ENCODE measurements around the gene PODXL2. TPM values are rescaled to one million over a fixed set of nuclear protein-coding genes. Genes with fewer than 3 reads are reported as not detected.
A peak's percentile ranks its signal among the peaks of the same experiment; 100 is the strongest.

Gene PODXL2
- total and polyA plus RNA-seq, 2 of the 8 experiments (the other 6 are each of a cell fraction or from before 2014, with no cell fraction given), result 27.6 to 31.6 TPM

- Histone ChIP-seq H3K4me1 (replicated peaks in 1 of 4; ENCODE audit: control insufficient read depth in 3 of 4, insufficient read depth in 4 of 4, low read length in 3 of 4) (peaks cover 10 to 19% (median 14%) of the 10 kb centered on the region in 4 experiments), H2BK20ac (ENCODE audit: low read length) (no peak overlapping the region), H2BK5ac (ENCODE audit: low read depth, low read length) (no peak overlapping the region; the same call in 1 of the 2 replicates), H4K20me1 (replicated peaks in 1 of 2; ENCODE audit: control insufficient read depth in 1 of 2, insufficient read depth in 2 of 2, low read length in 2 of 2) (peaks cover 5 to 14% of the 10 kb centered on the region in 2 experiments), H3K27ac (ENCODE audit: low read depth, low read length) (no peak overlapping the region), H3K23ac (ENCODE audit: insufficient read length) (no peak overlapping the region), H3K27me3 (replicated peaks in 1 of 4; ENCODE audit: control insufficient read depth in 3 of 4, extremely low read depth in 1 of 4, insufficient read depth in 3 of 4, low read length in 3 of 4) (peaks cover 0 to 6% (median 1%) of the 10 kb centered on the region in 4 experiments; a peak in 1 of 7 replicates), H2BK15ac (ENCODE audit: low read length) (no peak overlapping the region), H3K56ac (replicated peaks; ENCODE audit: insufficient read length, low read depth, low read length) (no peak overlapping the region), H2BK12ac (ENCODE audit: low read depth, low read length) (peak overlapping the region; percentile 39; the same call in 1 of the 2 replicates), H3K79me2 (ENCODE audit: control insufficient read depth in 1 of 2, insufficient read depth in 2 of 2, low read length in 2 of 2) (peaks cover 0 to 20% of the 10 kb centered on the region in 2 experiments; a peak in 1 of 4 replicates), H2AFZ (ENCODE audit: low read length) (no peak overlapping the region), H3K4ac (replicated peaks; ENCODE audit: insufficient read length, low read depth, low read length) (no peak overlapping the region), H2BK120ac (replicated peaks; ENCODE audit: low read depth, low read length) (no peak overlapping the region), H3K4me2 (ENCODE audit: insufficient read depth in 1 of 2, low read depth in 2 of 2, low read length in 2 of 2) (peak overlapping the region; percentile 92 to 96), H3K9me3 (ENCODE audit: insufficient read depth in 2 of 2, low read depth in 1 of 2, low read length in 1 of 2) (no peaks in the 10 kb centered on the region), H3K9ac (replicated peaks in 1 of 4; ENCODE audit: extremely low read depth in 1 of 4, low read depth in 3 of 4, low read length in 3 of 4) (peak overlapping the region in 2 of 4 experiments; percentile 7 to 72; a peak in 4 of 7 replicates), H3K36me3 (ENCODE audit: control insufficient read depth in 2 of 4, insufficient read depth in 4 of 4, low read length in 3 of 4) (no peaks in the 10 kb centered on the region; a peak in 1 of 8 replicates), H3K14ac (ENCODE audit: insufficient read length) (no peak overlapping the region), H3K79me1 (ENCODE audit: low read depth, low read length) (peaks cover 9% of the 10 kb centered on the region), H4K91ac (replicated peaks; ENCODE audit: insufficient read length, low read length) (no peak overlapping the region), H3K23me2 (ENCODE audit: low read depth, low read length) (peaks cover 16% of the 10 kb centered on the region; the same call in 1 of the 2 replicates), H3K18ac (ENCODE audit: extremely low read depth, low read length) (no peak overlapping the region; the same call in 1 of the 2 replicates), H2AK5ac (ENCODE audit: low read depth, low read length) (no peak overlapping the region), H4K5ac (ENCODE audit: insufficient read length, low read depth, low read length) (no peak overlapping the region), H3K4me3 (ENCODE audit: extremely low read depth in 1 of 4, insufficient read depth in 2 of 4, low read depth in 3 of 4, low read length in 4 of 4) (peak overlapping the region; percentile 68 to 81 (median 75); a peak in 7 of 8 replicates), H4K8ac (ENCODE audit: extremely low read depth, insufficient read depth, low read length) (no peak overlapping the region; the same call in 1 of the 2 replicates)
- 69% methylated on average over 9 of the region's 12 CpGs; no CpG with 5 or more reads in 1 of the 2 experiments for WGBS, 2 experiments (ENCODE audit: extremely low coverage in 1 of 2, insufficient coverage in 1 of 2, insufficient read length in 1 of 2, insufficient replicate concordance in 2 of 2, low coverage in 1 of 2, low lambda C conversion rate in 2 of 2, missing lambda C conversion rate in 1 of 2)
- DNase-seq (ENCODE audit: low read depth in 1 of 2, low spot score in 2 of 2), result no peak
- FAIRE-seq, result no peak
- POLR2A ChIA-PET (ENCODE audit: partially characterized antibody), result interaction anchor here (1.1 to 5.5 kb wide), 3 partner anchors 10 to 33 kb away, joined by 7 to 48 read pairs (median 10); partner anchors contain the start of gene MCM2
- CTCF ChIA-PET (ENCODE audit: partially characterized antibody), result interaction anchor here (1.9 to 9.2 kb wide), 2 partner anchors 9 to 14 kb away, joined by 4 to 77 read pairs; no protein-coding TSS in a partner anchor
- TF ChIP-seq E2F6 (IDR thresholded peaks at IDR 0.05), result no peak
- TF ChIP-seq MAFK (IDR thresholded peaks at IDR 0.05; ENCODE audit: low read depth, low read length), result no peak
- no peak for TF ChIP-seq YY1 (IDR thresholded peaks at IDR 0.05; ENCODE audit: low read depth, low read length)
- TF ChIP-seq HDAC6 (IDR thresholded peaks at IDR 0.05; ENCODE audit: low read depth, low read length), result no peak
- TF ChIP-seq KDM5A (IDR thresholded peaks at IDR 0.05; ENCODE audit: low read length), result no peak
- TF ChIP-seq ATF3 (IDR thresholded peaks at IDR 0.05; ENCODE audit: insufficient read depth, low read depth, low read length), result no peak
- no peak for TF ChIP-seq RAD21 (IDR thresholded peaks at IDR 0.05 in 1 of 2, conservative IDR thresholded peaks at IDR 0.05 in 1 of 2; ENCODE audit: low read depth in 2 of 2, low read length in 2 of 2)
- TF ChIP-seq TBP (IDR thresholded peaks at IDR 0.05; ENCODE audit: low read depth, low read length), result no peak
- TF ChIP-seq KDM1A (IDR thresholded peaks at IDR 0.05; ENCODE audit: borderline replicate concordance, low read length), result no peak
- TF ChIP-seq SRF (IDR thresholded peaks at IDR 0.05; ENCODE audit: low read depth, low read length), result no peak
Observed at GRCh38 chr3:127588806-127589577, 40.0 kb upstream of the PODXL2 start.

All from H1 (cell line).